Mesenteric fat pad (tissue), 1 donor: Measurements from ENCODE around the gene DSG3. TPM values are rescaled to one million over a fixed set of nuclear protein-coding genes. Genes with fewer than 3 reads are reported as not detected.

Source experiments
- DNase-seq: peaks from one replicate; pipeline ENCODE4 v3.0.0-alpha.2; 2020; ENCODE audit warnings: low spot score
- total RNA-seq: library from RNA; stranded (reverse); fragmentation: NEBNext Ultra II Directional; extraction: Animal tissue kit (Norgen Biotek cat#: 25700); gene quantifications from one replicate; pipeline ENCODE4 v1.2.1, GENCODE V29; 2021
- donor health status: DM: yes; HTN: yes; CAD: no.

The DSG3 gene
- total RNA-seq, 1 donor from 2014 or later, result not detected

- no peak for DNase-seq
Measured at GRCh38 chr18:31516437-31516836, 68.9 kb downstream of the DSG3 start.

- no peak for DNase-seq
Measured at GRCh38 chr18:31526374-31526773, 78.8 kb downstream of the DSG3 start.

Other genes with a start within 250 kb of the DSG3 start
- not detected for gene DSG1, start 129.6 kb upstream of the DSG3 start, total RNA-seq
- gene DSG4, start 71.0 kb upstream of the DSG3 start, total RNA-seq, result not detected
- 32.9 TPM for gene DSG2, start 50.4 kb downstream of the DSG3 start, total RNA-seq
- gene TTR, start 144.1 kb downstream of the DSG3 start, total RNA-seq, result not detected
- gene B4GALT6, start 236.8 kb downstream of the DSG3 start, total RNA-seq, result 7.3 TPM